T-helper 17 cell (primary cell): Measurements from ENCODE around the gene SORD. TPM values are rescaled to one million over a fixed set of nuclear protein-coding genes. Genes with fewer than 3 reads are reported as not detected.
"Not testable (repeated sequence)": the region's sequence is repeated elsewhere in the genome, so short reads cannot be mapped to it uniquely, and the experiment has no call there.

ENCODE experiments used
- ATAC-seq: fragments of 150-1000 bp; cut with Tn5 transposase; 2 replicates; pipeline ENCODE4 v1.10.0; 2021; ENCODE audit warnings: mild to moderate bottlenecking, moderate library complexity
- DNase-seq, 3 donors: peaks; one replicate each; pipeline versions ENCODE4 v3.0.0 to v3.0.0-alpha.2; 2020 to 2021
- H3K9me3 ChIP-seq: one replicate; pipeline ENCODE4 v1.7.0; 2013; ENCODE audit warnings: low read length, mild to moderate bottlenecking; ENCODE audit not compliant: control insufficient read depth, poor library complexity, severe bottlenecking
- H3K27ac Mint-ChIP-seq: one replicate; pipeline ENCODE4 v1.8.0; 2022; ENCODE audit warnings: mild to moderate bottlenecking, moderate library complexity, mixed read lengths
- H3K27me3 Mint-ChIP-seq: one replicate; pipeline ENCODE4 v1.8.0; 2022; ENCODE audit warnings: mixed read lengths
- H3K36me3 Mint-ChIP-seq: one replicate; pipeline ENCODE4 v1.8.0; 2022; ENCODE audit warnings: low read depth, mixed read lengths
- H3K4me1 Mint-ChIP-seq: one replicate; pipeline ENCODE4 v1.8.0; 2022; ENCODE audit warnings: mild to moderate bottlenecking, mixed read lengths
- H3K4me3 Mint-ChIP-seq: one replicate; pipeline ENCODE4 v1.8.0; 2022; ENCODE audit warnings: mild to moderate bottlenecking, moderate library complexity, mixed read lengths
- total RNA-seq, 4 donors: library from RNA in 2 of 4; stranded (reverse) in 2 of 4; gene quantifications; one replicate each; pipeline ENCODE4 v1.2.3 and lab custom pipeline; 2022 to 2026

The SORD gene
- total RNA-seq, 2 donors from 2014 or later: 2.1 to 3.7 TPM

DNA sequence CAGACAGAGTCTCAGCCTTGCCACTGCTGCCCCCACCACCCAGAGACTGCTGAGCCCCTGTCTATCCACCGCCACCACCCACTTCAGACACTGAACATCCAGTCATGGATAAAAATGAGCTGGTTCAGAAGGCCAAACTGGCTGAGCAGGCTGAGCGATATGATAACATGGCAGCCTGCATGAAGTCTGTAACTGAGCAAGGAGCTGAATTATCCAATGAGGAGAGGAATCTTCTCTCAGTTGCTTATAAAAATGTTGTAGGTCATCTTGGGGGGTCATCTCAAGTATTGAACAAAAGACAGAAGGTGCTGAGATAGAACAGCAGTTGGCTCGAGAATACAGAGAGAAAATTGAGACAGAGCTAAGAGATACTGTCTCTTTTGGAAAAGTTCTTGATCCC lies 29.7 kb downstream of the SORD start:
- H3K27ac Mint-ChIP-seq, ATAC-seq, H3K4me3 Mint-ChIP-seq, H3K36me3 Mint-ChIP-seq, H3K27me3 Mint-ChIP-seq, DNase-seq, H3K9me3 ChIP-seq, H3K4me1 Mint-ChIP-seq: not testable (repeated sequence)

- H3K4me1 Mint-ChIP-seq, ATAC-seq, H3K36me3 Mint-ChIP-seq, H3K4me3 Mint-ChIP-seq, DNase-seq, H3K27ac Mint-ChIP-seq, H3K9me3 ChIP-seq, H3K27me3 Mint-ChIP-seq: not testable (repeated sequence)
These were observed 36.0 kb downstream of the SORD start for GRCh38 chr15:45058690-45059675.

GRCh38 chr15:45062301-45062700 lies 39.3 kb downstream of the SORD start:
- not testable (repeated sequence) for H3K4me1 Mint-ChIP-seq, H3K36me3 Mint-ChIP-seq, H3K4me3 Mint-ChIP-seq, ATAC-seq, H3K27ac Mint-ChIP-seq, DNase-seq, H3K27me3 Mint-ChIP-seq, H3K9me3 ChIP-seq

GRCh38 chr15:45064386-45064785 lies 41.4 kb downstream of the SORD start:
- ATAC-seq (no peak), DNase-seq (no peak)
- H3K9me3 ChIP-seq: no peaks in the 10 kb centered on the region
- Mint-ChIP-seq H3K36me3 (peaks cover 4% of the 10 kb centered on the region), H3K27ac (no peak overlapping the region), H3K27me3 (no peaks in the 10 kb centered on the region), H3K4me1 (peaks cover 6% of the 10 kb centered on the region), H3K4me3 (no peak overlapping the region)

GRCh38 chr15:45069942-45070360 lies 47.0 kb downstream of the SORD start:
- not testable (repeated sequence) for H3K27me3 Mint-ChIP-seq, H3K9me3 ChIP-seq, ATAC-seq, H3K36me3 Mint-ChIP-seq, H3K4me3 Mint-ChIP-seq, DNase-seq, H3K27ac Mint-ChIP-seq, H3K4me1 Mint-ChIP-seq

- H3K27me3 Mint-ChIP-seq: not testable (repeated sequence)
These were observed 50.6 kb downstream of the SORD start for GRCh38 chr15:45073602-45074001.

GRCh38 chr15:45075440-45076320 lies 52.7 kb downstream of the SORD start:
- H3K9me3 ChIP-seq, H3K27me3 Mint-ChIP-seq, ATAC-seq, H3K4me3 Mint-ChIP-seq, DNase-seq, H3K4me1 Mint-ChIP-seq, H3K36me3 Mint-ChIP-seq, H3K27ac Mint-ChIP-seq: not testable (repeated sequence)

More at GRCh38 chr15:45073602-45074001, 50.6 kb downstream of the SORD start:
- not testable (repeated sequence) for H3K9me3 ChIP-seq, H3K4me1 Mint-ChIP-seq, H3K27ac Mint-ChIP-seq, H3K4me3 Mint-ChIP-seq, ATAC-seq, DNase-seq, H3K36me3 Mint-ChIP-seq

- H3K4me1 Mint-ChIP-seq: not testable (repeated sequence)
These were observed 54.4 kb downstream of the SORD start for GRCh38 chr15:45077391-45077790.

DNA sequence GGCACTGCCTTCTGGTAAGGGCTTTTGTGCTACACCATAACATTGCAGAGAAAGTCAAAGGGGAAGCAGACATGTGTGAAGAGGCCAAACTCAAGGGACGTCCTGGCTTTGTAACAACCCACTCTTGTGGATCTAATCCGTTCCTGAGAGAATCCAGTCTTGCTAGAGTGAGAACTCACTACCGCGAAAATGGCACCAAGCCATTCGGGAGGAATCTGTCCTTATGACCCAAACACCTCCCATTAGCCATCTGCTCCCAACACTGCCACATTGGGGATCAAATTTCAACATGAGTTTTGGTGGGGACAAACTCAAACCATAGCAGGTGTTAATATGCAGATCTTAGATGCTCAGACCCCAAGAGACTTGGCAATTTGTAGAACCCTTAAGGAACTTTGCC lies 56.2 kb downstream of the SORD start:
- not testable (repeated sequence) for H3K4me3 Mint-ChIP-seq, ATAC-seq, H3K36me3 Mint-ChIP-seq, H3K4me1 Mint-ChIP-seq, H3K9me3 ChIP-seq, DNase-seq, H3K27ac Mint-ChIP-seq
- H3K27me3 Mint-ChIP-seq: peaks cover 12% of the 10 kb centered on the region

More at GRCh38 chr15:45077391-45077790, 54.4 kb downstream of the SORD start:
- not testable (repeated sequence) for ATAC-seq, H3K36me3 Mint-ChIP-seq, H3K27ac Mint-ChIP-seq, H3K9me3 ChIP-seq, DNase-seq, H3K27me3 Mint-ChIP-seq, H3K4me3 Mint-ChIP-seq

DNA sequence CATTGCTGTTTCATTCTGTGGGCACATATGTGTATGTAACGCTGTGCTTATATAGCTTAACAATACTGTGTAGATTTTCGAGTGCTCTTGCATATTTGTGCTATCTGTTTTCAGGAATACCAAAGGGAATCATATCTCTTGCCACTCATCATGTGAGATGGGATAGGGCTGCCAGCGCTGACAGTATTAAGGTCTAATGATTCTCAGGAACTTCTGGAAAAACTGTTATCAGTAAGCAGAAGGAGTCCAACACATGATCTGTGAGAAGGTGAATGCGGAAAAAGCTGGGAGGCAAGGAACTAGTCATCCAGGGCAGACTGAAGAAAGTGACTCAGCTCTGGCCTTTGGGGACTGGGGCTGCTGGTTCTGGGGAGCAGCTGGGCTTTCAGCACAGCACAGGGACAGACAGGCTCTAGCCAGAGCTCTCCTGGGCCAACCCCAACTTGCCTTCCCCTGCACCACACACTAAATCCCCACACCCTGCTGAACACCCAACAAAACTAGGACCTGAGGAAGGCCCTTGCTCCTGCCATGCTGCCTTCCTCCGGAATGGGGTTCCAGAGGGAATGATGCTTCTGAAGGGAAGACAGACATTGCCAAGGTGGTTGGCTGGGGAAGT lies 56.7 kb downstream of the SORD start:
- H3K9me3 ChIP-seq, DNase-seq, H3K4me1 Mint-ChIP-seq, H3K4me3 Mint-ChIP-seq, H3K27ac Mint-ChIP-seq, ATAC-seq, H3K36me3 Mint-ChIP-seq: not testable (repeated sequence)
- H3K27me3 Mint-ChIP-seq: peaks cover 16% of the 10 kb centered on the region

GRCh38 chr15:45080593-45080992 lies 57.6 kb downstream of the SORD start:
- H3K36me3 Mint-ChIP-seq, DNase-seq, ATAC-seq, H3K27ac Mint-ChIP-seq, H3K4me3 Mint-ChIP-seq, H3K4me1 Mint-ChIP-seq, H3K9me3 ChIP-seq: not testable (repeated sequence)
- peaks cover 23% of the 10 kb centered on the region for H3K27me3 Mint-ChIP-seq

DNA sequence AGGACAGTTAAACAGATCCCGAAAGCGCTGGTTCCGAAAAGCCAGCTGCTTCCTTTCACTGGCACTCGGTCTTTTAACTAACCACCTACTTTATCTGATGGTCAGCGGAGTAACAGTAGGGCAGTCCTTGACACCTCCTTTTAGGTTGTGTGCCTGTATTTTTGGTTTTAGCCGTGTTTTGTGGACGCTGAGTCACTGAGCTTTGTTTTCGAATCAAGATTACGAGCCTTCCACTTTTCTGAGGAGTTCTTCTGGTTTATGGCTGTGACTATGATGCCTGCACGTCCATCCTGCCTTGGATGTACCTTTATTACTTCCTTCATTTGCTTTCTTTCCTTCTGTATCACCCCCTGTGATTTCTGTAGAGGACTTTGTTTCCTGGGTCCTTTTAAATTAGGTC lies 59.4 kb downstream of the SORD start:
- not testable (repeated sequence) for H3K9me3 ChIP-seq, DNase-seq, H3K36me3 Mint-ChIP-seq, H3K27ac Mint-ChIP-seq, ATAC-seq, H3K4me1 Mint-ChIP-seq, H3K4me3 Mint-ChIP-seq
- H3K27me3 Mint-ChIP-seq: peaks cover 30% of the 10 kb centered on the region

- no peaks in the 10 kb centered on the region for H3K4me1 Mint-ChIP-seq
- no peak overlapping the region for H3K27ac Mint-ChIP-seq
- DNase-seq (no peak), ATAC-seq (no peak)
- no peaks in the 10 kb centered on the region for H3K9me3 ChIP-seq
- H3K36me3 Mint-ChIP-seq: no peaks in the 10 kb centered on the region
- H3K4me3 Mint-ChIP-seq: no peak overlapping the region
- H3K27me3 Mint-ChIP-seq: peaks cover 38% of the 10 kb centered on the region
These were observed 60.2 kb downstream of the SORD start for GRCh38 chr15:45083223-45083622.
